Measurements from ENCODE around the gene KPNA1.

The KPNA1 gene

DNA sequence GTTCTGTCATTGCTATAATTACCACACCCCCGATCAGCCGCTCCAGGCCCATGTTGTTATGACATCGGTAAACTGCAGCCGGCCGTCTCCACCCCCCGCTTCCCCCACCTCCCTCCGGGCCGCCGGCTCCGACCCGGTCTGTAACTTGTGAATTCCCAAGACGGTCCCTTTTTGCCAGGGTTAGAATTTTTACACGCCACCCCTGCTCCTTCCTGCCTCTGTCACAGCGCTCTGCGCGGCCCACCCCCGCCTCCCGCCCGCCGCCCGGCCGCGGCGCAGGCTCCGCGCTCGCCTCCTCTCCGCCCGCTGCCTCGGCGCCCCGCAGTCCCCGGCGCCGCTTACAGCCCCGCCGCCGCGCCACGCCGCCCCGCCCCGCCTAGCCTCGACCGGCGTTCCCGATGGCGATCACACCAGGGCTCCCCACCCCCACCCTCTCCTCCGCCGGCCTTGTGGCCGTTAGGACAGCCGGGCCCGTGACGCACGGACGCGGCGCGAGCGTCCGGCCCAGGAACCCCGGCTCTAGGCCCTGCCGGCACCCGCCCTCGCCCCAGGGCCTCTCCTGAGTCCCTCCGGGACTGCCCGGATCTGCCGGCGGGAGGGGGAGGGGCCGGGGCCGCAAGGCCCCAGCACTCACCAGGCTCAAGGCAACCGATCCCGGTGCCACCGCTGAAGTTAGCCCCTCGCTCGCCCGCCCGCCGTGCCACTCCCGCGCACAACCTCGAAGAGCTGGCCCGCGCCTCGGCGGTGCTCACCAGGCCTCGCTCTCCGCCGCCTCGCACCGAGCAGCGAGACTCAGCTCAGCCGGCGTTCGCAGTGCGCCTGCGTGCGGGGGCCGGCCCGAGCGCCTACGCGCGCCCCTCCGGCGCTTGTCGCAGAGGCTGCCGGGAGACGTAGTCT lies at the start of gene KPNA1:
Gene KPNA1 (minus strand): TSS at position 817 of the 897 bp plus-strand sequence. CDS start 18,374 bp downstream, outside the sequence.
- DNase-seq = peak; percentile 67 to 85 (median 76)

DNA sequence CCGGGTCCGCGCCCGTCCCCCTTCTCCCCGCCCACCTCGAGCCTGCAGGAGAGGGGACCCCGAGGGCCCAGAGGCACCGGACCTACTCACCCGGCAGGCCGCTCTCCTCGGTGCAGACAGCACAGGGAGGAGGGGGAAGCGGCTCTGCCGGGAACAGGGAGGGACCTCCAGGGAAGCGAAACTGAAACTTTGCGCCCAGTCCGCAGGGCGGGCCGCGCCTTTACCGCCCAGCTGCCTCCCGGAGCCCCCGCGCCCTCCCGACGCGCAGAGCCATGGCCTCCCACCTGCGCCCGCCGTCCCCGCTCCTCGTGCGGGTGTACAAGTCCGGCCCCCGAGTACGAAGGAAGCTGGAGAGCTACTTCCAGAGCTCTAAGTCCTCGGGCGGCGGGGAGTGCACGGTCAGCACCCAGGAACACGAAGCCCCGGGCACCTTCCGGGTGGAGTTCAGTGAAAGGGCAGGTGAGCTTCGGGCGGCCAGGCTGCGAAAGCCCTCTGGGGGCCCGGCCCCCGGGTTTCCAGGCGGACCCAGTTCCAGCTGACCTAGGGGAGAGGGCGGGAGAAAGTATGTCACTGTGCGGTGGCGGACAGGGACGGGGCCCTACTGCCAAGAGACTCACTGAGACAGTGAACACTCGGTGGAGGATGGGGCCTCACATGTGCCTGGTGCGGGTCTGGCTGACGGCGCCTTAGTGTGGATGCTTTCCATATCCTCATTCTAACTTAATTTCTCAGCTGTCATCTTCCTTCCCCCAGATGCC lies 49.6 kb upstream of the KPNA1 start, which contains the start of the genes DTX3L and PARP9:
Gene DTX3L (plus strand): TSS at position 184 of the 758 bp plus-strand sequence. CDS start 89 bp downstream, at position 273.
Gene PARP9 (minus strand): TSS at position 146 of the 758 bp plus-strand sequence. CDS start 4,680 bp downstream, outside the sequence.
- peak; percentile 50 to 85 (median 66) for DNase-seq

DNA sequence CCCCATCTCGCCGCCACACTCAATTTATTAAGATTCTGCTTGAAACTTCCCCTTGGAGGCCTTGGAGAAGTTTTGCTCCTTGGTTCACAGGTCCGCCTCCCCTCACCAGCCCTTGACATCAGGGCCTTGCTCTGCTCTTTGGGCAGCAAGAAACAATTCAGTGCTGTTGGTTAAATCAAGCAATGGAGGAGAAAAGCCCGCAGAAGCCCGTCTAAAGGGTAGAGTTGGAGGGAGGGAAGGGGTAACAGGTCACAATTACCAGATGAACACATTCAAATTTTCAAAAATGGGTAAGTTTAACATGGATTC lies 48.9 kb upstream of the KPNA1 start:
- DNase-seq = no peak

DNA sequence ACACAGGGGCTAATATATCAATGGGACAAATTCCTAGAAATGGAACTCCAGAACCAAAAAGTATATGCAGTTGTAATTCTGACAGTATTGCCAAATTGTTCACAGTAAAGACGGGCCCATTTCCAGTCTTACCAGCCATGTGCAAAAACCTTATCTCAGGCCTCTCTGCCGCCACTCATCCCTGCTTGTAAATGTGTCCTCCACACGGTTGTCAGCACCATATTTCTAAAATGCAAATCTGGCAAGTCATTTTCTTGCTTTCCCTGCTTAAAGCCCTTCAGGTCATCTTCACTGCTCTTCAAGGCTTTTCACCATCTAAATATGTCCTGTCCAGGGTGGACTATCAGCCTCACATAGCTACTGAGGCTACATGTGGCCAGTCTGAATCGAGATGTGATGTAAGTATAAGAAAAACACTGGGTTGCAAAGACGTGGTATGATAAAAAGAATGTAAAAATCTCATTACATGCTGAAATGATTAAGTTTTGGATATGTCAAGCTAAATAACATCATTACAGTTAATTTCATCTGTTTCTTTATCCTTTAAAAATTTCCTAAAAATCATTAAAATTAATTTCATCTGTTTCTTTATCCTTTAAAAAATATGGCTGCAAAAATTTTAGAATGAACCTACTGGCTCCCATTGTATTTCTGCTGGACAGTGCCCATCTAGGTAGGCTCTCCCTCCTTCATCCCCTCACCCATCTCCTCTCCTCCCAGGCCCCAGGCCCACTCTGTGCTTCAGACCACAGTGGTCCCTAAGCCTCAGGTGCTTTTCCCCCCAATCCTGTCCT lies 48.4 kb upstream of the KPNA1 start:
- no peak for DNase-seq

DNA sequence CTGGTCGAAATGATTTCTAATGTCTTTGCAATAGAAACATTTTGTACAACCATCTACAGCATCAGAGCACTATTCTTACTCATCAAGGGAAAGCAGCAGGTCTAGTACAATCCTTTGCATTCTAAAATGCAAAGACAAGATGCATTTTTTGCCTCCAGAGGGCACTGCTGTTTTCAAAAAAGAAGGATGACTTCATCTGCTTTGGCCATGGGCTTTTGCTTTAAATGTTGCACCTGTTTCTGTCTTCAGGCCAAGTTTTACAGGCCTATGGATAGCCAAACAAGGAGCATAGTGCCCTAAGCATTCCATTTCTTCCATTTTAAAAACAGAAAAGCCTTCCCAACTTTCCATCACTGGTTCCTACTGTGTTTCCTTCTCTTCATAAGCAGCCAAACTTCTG lies 45.9 kb upstream of the KPNA1 start:
- DNase-seq = peak; percentile 14 to 32 (median 26)

DNA sequence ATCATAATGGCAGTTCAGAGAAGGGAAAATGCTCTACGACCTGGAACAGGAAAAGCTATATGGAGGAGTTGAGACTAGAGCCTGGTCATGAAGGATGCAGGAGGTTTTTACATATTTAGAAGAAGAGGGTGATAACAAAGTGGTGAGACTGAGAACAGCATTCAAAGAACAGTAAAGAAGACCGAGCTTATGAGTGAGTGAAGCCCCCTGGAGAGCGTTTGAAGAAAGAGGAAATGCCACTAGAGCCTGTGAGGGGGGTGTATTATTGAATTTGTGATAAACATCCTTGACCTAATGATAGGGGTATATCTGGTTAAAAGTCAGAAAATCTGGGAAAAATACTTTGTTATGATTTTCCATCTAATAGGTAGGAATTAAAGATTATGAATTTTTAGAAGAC lies 45.2 kb upstream of the KPNA1 start:
- no peak for DNase-seq

DNA sequence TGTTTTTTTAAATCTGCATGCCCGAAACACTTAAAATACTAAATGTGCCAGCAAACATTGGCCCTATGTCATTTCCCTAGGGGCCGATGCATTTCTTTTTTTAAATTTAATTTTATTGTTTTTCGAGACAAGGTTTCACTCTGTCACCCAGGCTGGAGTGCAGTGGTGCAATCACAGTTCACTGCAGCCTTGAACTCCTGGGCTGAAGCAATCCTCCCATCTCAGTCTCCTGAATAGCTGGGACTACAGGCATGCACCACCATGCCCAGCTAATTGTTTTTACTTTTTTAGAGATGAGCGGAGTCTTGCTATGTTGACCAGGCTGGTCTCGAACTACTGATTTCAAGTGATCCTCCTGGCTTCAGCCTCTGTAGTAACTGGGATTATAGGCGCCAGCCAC lies 43.9 kb upstream of the KPNA1 start:
- no peak for DNase-seq

DNA sequence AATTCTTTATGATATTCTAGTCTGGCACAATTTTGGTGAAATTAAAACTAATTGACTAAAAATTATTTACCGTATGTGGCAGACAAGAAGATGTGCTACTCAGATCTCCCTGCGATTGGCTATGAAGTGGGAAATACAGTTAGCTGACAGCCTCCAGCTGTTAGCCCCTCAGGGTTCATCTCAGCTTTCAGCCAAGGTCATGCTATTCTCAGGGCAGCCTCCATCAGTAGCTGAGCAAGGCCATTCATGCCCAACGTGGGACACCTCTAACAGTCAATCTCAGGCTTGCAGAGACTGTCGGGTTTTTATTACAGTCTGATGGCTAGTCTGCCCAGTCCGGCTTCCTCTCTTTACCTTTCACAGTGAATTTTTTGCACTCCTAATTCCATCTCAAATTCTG lies 42.6 kb upstream of the KPNA1 start:
- DNase-seq = no peak

DNA sequence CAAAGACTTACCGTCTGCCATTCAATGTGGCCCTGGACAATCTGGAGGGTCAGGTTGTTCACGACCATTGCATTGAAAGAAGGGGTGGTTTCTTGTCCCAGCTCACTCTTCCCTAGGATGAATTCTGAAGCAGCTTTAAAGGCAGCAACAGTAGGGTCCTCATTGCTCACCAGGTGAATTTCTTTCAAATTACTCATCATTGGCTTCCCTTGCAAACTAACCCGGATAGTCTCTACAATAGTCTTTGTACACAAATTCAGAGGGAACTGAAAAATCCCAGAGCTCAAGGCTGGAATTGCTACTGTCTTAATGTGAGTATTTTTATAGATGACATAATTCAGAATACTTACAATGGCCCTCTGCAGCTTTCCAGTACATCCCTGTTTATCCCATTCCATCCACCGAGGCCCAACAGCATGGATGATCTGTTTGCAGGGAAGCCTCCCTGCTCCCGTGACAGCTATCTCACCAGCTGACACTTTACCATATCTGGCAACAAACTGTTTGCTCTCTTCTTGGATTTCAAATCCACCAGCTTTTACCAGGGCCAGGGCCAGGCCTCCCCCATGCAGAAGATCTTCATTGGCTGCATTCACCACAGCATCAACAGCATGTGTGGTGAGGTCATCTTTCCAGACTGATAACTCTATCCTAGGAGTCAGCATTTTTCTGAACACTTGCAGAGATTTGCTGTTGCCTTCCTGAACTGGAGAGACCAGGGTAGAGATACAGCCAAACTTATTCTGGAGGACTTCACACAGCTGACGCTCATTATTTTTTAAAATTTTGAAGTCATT lies 40.7 kb upstream of the KPNA1 start:
- no peak for DNase-seq

DNA sequence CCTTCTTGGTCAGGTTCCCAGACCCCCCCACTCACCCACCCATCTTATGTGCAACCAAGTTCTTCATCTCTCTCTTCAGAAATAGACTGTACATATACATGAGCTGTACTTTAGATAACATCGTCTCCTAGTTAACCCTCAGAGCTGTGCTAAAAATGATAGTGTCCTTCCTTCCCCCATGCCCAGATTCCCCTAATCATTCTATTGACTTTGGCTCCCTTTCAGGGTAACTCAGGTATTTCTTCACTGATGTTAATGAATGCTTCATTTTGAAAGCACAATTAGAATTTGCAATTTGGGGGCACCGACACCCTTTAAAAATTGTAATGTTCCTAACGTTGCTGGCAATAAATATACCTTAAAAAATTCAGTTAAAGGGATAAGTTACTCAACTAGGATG lies 38.4 kb upstream of the KPNA1 start:
- no peak for DNase-seq

DNA sequence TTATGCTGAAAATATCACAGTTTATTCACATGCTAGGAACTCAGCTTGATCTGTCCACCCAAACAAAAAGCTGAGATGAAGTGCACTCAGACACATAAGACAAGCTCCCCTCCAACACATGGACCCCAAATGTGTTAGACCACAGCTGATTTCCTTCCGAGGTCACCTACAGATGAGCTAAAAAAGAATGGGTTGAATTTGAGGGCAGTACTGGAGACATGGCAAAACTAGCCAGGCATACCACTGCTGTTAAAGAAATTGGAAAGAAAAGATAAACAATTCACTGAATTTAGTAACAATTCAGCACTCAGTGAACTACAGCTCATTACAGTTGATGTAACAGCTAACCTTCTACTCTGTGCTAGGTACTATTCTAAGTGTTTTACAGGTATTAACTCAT lies 33.9 kb upstream of the KPNA1 start:
- DNase-seq = no peak

DNA sequence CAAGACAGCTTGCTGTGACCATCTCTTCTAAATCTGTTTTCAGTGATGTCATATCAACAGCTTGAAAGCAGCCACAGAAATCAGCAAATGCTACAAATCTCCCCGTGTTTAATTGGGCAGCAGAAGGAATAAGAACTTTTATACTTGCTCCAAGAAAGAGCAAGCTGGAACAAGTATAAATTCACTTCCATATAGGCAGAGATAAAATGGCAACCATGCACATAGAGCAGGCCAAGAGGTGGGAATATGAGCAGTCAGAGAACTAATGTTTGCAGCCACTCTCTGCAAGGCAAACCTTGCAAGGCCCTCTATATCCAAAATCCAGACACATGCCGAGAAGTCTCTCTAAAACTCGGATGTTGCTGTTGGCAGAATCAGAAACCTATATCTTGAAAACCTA lies 33.3 kb upstream of the KPNA1 start:
- no peak for DNase-seq

DNA sequence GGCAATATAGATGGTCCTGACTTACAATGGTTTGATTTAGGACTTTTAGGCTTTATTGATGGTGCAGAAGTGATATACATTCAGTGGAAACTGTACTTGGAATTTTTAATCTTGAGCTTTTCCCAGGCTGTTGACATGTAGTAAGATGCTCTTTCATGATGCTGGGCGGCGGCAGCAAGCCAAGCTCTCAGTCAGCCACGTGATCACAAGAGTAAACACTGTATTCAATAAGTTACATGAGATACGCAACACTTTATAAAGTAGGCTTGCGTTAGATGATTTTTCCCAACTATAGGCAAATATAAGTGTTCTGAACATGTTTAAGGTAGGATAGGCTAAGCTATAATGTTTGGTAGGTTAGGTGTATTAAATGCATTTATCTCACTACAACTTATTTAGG lies 31.4 kb upstream of the KPNA1 start:
- no peak for DNase-seq

DNA sequence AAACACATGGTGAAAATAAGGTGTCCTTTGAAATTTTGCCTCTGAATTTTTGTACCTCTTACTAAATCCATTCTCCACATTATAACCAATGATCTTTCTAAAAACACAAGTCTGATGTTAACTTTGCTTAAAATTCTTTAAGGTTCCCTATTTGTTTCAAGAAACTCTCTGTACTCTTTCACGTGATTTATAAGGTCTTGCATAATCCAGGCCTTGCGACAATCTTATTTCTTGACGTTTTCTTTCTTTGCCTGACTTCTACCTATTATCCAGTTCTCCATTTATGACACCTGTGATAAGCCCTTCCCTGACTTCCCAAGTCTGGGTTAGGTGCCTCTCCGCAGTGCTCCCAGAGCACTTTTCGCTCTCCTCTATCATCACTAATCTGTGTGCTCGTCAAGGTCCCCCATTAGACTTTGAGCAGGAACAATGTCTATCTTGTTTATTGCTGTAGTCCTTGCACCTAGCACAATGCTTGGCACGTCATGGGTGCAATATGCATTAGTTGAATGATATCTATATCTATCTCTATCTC lies 24.3 kb upstream of the KPNA1 start:
- no peak for DNase-seq

DNA sequence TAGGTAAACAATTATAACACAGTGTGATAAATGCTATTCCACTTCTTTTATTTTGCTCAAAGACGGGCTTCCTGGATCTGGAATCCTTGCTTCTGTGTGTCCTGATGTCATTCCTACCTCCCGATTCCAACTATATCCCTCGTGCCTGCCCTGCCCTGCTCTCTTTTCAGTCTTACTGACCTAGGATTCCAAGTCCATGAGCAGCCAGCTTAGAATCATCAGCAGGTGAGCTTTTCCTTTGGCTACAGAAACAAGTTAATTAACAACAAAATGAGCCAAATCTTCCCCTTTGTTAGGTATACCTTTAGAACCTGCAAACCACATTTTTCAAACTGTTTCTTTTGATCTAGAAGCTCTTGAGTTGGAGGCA lies 21.9 kb upstream of the KPNA1 start:
- no peak for DNase-seq

DNA sequence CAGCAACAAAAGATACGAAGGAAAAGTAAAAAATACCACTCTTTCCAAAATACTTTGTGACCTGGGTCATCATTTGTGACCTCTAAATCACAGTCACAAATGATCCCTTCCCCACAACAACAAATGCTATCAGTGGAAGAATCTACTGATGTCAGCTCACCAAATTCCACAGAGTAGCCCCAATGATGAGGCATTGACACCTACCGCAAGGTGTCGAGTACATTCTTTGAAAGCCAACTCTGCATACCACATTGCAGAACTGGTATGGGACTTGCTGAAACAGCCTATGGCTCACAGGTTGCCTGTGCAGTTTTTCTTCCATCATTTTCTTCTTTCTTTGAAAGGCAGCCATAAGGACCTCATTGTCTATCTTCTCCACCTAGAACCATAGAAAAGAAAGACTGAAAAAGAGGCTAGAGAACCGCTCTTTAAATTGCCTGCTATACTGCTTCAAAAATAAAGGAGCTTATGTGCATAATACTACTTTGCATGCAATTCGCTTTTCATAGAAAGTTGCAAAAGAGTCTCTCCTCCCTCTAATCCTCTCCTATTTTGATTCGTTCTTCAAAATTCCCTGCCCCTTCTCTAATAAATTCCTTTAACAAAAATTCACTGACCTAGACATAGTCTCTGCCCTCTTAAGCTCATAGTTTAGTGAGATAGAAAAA lies 21.4 kb upstream of the KPNA1 start:
- DNase-seq = no peak

DNA sequence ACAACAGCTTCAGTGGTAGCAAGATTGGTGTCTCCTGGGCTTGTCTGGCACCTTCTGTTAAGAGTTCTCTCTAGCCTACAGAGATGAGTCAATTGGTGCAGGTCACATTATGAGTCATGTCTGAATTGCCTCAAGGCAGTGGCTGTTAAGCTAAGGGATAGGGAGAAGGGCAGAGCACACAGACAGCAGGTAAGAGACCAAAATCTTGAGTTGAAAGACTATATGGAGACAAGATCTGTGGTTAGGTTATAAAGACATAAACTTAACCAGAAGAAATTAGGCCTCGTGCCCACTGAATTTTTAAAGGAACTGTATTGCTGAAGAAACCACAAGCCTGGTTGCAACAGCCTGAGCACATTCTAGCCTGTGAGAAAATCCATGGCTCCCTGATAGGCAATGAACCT lies 19.2 kb upstream of the KPNA1 start:
- no peak for DNase-seq

DNA sequence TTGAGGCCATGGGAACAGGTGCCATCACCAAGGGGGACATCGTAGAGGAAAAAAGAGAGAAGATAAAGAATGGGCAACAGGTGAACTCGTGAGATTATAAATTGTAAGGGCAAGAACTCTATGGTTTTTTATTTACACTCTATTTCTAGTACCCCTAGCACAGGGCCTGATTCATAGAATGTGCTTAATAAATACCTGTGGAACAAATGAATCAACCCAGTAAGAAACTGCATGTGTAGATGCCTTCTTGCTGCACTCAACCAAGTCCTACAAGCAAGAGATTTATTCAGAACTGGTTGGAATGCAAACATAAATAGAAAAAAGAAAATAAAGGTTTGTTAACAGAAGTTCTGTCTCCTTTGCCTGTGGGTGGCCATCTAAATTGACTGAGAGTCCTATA lies 18.7 kb upstream of the KPNA1 start:
- DNase-seq = no peak

DNA sequence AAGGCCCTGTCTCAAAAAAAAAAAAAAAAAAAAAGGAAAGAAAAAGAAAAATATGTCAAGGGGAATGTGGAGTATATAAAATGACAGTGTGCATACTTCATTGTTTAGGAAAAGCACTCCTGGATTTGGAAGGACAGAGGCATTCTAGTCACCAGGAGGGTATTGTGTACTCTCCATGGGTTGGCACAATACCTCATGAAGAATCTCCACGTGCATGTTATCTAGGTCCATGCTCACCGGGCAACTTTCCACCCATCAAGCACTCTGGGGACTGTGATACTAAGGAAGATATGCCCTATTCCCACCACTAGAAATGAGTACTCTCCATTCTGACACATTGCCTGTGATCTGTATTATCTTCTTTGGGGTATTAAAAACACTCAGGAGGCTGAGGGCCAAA lies 15.4 kb upstream of the KPNA1 start:
- no peak for DNase-seq

DNA sequence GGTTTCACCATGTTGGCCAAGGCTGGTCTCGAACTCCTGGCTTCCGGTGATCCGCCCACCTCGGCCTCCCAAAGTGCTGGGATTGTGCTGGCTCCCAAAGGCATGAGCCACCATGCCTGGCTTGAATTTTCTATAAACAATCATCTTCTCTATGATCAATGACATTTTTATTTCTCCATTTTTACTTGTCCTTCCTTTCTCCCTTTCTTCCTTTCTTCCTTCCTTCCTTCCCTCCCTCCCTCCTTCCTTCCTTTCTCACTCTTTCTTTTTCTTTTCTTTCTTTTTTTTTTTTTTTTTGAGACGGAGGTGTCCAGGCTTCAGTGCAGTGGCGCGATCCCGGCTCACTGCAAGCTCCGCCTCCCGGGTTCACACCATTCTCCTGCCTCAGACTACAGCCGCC lies 8.6 kb upstream of the KPNA1 start:
- DNase-seq = no peak

DNA sequence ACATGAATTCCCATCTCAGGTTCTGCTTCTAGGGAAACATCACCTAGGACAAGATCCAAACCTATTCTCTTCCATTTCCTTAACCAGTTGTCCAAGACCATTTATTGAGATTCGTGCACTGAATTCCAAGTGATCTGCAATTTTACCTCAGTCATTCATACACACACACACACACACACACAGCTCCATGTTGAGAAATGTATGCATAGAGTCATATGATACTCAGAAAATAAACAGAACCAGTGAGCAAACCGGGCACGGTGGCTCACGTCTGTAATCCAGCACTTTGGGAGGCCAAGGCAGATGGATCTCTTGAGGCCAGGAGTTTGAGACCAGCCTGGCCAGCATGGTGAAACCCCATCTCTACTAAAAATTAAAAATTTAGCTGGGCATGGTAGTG lies 6.1 kb upstream of the KPNA1 start:
- no peak for DNase-seq

DNA sequence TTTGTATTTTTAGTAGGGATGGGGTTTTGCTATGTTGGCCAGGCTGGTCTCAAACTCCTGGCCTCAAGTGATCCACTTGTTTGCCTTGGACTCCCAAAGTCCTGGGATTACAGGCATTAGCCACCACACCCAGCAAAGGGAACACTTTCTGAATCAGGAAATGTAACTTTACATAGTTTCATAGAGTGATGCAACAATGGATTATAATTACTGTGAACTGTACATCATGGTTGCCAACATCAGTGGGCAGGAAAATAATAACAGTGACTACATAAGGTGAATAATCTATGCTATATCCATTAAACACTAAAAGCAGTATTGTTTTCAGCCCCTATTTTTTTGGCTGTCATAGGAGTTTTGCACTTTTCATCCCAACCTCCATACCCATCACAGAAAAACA lies 5.0 kb upstream of the KPNA1 start:
- DNase-seq = no peak

Data from activated CD4-positive, CD25-positive, alpha-beta regulatory T cell (primary cell).